Body of pancreas (tissue), 4 donors: ENCODE data around the gene MDH1. TPM values are rescaled to one million over a fixed set of nuclear protein-coding genes. Genes with fewer than 3 reads are reported as not detected.
"Not testable (repeated sequence)": the region's sequence is repeated elsewhere in the genome, so short reads cannot be mapped to it uniquely, and the experiment has no call there.

ENCODE experiments used
- ATAC-seq: fragments of 150-250 bp; one replicate; pipeline ENCODE4 v1.9.1; 2016
- DNase-seq, 4 donors: peaks; one replicate each; pipeline ENCODE4 v3.0.0-alpha.2; 2019
- H3K27ac ChIP-seq, 4 donors: fragments of 200-600 bp; sonication (generic); 1 replicate in 3 of 4; 2 replicates in 1 of 4; pipeline versions ENCODE4 v1.5.1 to v1.6.1; 2016 to 2019; ENCODE audit warnings: mild to moderate bottlenecking in 1 of 4, mixed read lengths in 1 of 4, moderate library complexity in 1 of 4
- H3K27me3 ChIP-seq, 2 donors: fragments of 200-600 bp; sonication (generic); one replicate each; pipeline ENCODE4 v1.6.0; 2016; ENCODE audit warnings: mild to moderate bottlenecking in 1 of 2
- H3K36me3 ChIP-seq, 2 donors: fragments of 200-600 bp; sonication (generic); replicated peaks in 1 of 2; 2 replicates each; pipeline ENCODE4 v1.5.1; 2016; ENCODE audit warnings: low read depth in 2 of 2; ENCODE audit not compliant: insufficient read depth in 1 of 2
- H3K4me1 ChIP-seq: fragments of 200-600 bp; sonication (generic); one replicate; pipeline ENCODE4 v1.6.0; 2016
- H3K4me3 ChIP-seq, 2 donors: fragments of 200-600 bp; sonication (generic); 1 replicate in 1 of 2; 2 replicates in 1 of 2; pipeline ENCODE4 v1.5.1; 2016 to 2019
- H3K9me3 ChIP-seq, 3 donors: fragments of 200-600 bp; sonication (generic); 1 replicate in 2 of 3; 2 replicates in 1 of 3; pipeline ENCODE4 v1.5.1; 2016
- POLR2A ChIP-seq, 3 donors: fragments of 450-650 bp; IDR thresholded peaks; one replicate each; pipeline ENCODE4 v1.6.1; 2016; ENCODE audit warnings: antibody characterized with exemption in 3 of 3, mild to moderate bottlenecking in 2 of 3
- WGBS, 2 donors: methylation state at CpG; one replicate each; pipeline ENCODE4 v1.1.5; 2017; 5-methylcytosine and 5-hydroxymethylcytosine counted together
- intact Hi-C: fragments of 100-400 bp; cut with DNase I; formaldehyde crosslinking; loops from one replicate; pipeline ENCODE4 v1.15.1; 2023
- total RNA-seq, 2 donors: library from RNA; depleted of rRNA; stranded (reverse); fragments of >200 nt; gene quantifications; one replicate each; pipeline ENCODE4 v1.1.0, GENCODE V29; 2016
- TF ChIP-seq, protein P1 (sequence below), 7 experiments: fragments of 450-650 bp in 4 of 7; fragments of 200-600 bp in 3 of 7; sonication (generic) in 3 of 7; IDR thresholded peaks; one replicate each; pipeline ENCODE4 v1.5.1; 2016 to 2019; ENCODE audit warnings: antibody characterized with exemption in 7 of 7

The MDH1 gene
- total RNA-seq, 2 donors from 2014 or later, result 61.2 to 93.9 TPM

DNA sequence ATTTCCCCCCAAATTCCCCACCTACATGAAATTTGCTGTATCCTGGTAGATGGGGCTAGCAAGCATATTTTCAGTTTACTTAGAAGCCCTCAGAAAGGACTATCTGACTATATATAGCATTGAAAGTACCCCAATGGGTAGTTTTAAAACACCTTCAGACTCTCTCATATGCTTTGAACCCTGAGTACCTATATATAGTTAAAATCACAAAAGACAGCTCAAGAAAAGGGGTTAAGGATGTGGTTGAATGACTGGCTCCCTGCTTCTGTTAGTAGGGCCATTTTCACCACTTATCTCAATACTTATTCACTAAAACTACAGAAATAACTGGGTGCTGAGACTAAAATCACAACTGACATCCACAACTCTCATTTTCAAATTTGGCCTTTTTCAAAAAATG lies 19.0 kb upstream of the MDH1 start:
- TF ChIP-seq, protein P1, sequence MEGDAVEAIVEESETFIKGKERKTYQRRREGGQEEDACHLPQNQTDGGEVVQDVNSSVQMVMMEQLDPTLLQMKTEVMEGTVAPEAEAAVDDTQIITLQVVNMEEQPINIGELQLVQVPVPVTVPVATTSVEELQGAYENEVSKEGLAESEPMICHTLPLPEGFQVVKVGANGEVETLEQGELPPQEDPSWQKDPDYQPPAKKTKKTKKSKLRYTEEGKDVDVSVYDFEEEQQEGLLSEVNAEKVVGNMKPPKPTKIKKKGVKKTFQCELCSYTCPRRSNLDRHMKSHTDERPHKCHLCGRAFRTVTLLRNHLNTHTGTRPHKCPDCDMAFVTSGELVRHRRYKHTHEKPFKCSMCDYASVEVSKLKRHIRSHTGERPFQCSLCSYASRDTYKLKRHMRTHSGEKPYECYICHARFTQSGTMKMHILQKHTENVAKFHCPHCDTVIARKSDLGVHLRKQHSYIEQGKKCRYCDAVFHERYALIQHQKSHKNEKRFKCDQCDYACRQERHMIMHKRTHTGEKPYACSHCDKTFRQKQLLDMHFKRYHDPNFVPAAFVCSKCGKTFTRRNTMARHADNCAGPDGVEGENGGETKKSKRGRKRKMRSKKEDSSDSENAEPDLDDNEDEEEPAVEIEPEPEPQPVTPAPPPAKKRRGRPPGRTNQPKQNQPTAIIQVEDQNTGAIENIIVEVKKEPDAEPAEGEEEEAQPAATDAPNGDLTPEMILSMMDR (IDR thresholded peaks at IDR 0.05), result no peak
- TF ChIP-seq POLR2A (IDR thresholded peaks at IDR 0.05), result no peak
- H3K36me3 ChIP-seq, result no peaks in the 10 kb centered on the region
- H3K4me1 ChIP-seq, result no peaks in the 10 kb centered on the region
- intact Hi-C loops, result no loop called here
- H3K4me3 ChIP-seq, result no peak overlapping the region
- no peak overlapping the region for H3K27ac ChIP-seq
- DNase-seq, result no peak
- H3K27me3 ChIP-seq, result no peaks in the 10 kb centered on the region
- no peaks in the 10 kb centered on the region for H3K9me3 ChIP-seq
- no peak for ATAC-seq

DNA sequence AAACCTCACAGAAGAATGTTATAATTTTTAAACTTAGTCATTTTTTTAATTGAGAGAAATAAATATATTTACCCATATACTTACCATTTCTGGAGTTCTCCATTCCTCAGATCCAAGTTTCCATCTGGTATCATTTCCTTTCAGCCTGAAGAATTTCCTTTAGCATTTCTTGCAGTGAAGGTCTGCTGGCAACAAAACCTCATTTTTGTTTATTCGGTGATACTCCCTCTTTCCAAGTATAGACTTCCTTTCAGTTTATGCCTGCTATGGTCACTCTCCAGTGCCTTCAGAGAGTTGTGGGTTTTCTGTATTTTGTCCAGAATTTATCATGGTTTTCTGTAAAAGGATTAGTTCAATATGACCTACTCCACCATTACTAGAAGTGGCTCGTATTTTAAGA lies 17.5 kb upstream of the MDH1 start:
- Histone ChIP-seq H3K27me3 (no peaks in the 10 kb centered on the region), H3K4me3 (no peak overlapping the region), H3K27ac (no peak overlapping the region), H3K4me1 (no peaks in the 10 kb centered on the region), H3K9me3 (no peaks in the 10 kb centered on the region), H3K36me3 (no peaks in the 10 kb centered on the region)
- TF ChIP-seq, protein P1 (IDR thresholded peaks at IDR 0.05), result no peak
- no peak for TF ChIP-seq POLR2A (IDR thresholded peaks at IDR 0.05)
- DNase-seq (no peak), ATAC-seq (no peak)
- intact Hi-C loops, result no loop called here
- WGBS, 2 donors, result 54 to 58% methylated on average over 2 of the region's 2 CpGs

DNA sequence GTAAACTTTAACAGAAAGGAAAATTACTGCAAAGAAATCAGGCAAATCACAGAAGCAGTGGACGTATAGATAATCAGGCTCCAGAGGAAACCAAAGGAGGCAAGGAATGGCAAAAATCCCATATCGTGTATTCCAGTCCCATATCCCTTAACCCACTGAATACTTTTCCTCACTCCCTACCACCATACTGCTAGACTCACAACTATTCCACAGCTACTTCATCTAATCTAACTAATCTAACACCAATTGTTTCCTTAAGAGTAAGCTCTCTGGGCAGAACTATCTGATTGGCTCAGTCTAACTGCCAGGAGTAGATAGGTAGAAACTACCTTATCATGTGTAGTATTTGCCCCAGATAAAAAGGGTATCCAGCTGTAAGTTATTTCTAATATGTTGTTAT lies 16.8 kb upstream of the MDH1 start:
- no peaks in the 10 kb centered on the region for H3K4me1 ChIP-seq
- H3K27me3 ChIP-seq, result no peaks in the 10 kb centered on the region
- H3K9me3 ChIP-seq, result no peaks in the 10 kb centered on the region
- no peak overlapping the region for H3K4me3 ChIP-seq
- no peaks in the 10 kb centered on the region for H3K36me3 ChIP-seq
- DNase-seq (no peak), ATAC-seq (no peak)
- 75 to 86% methylated on average over 2 of the region's 2 CpGs for WGBS, 2 donors
- TF ChIP-seq, protein P1 (IDR thresholded peaks at IDR 0.05), result no peak
- TF ChIP-seq POLR2A (IDR thresholded peaks at IDR 0.05), result no peak
- H3K27ac ChIP-seq, result no peak overlapping the region
- intact Hi-C loops, result no loop called here

DNA sequence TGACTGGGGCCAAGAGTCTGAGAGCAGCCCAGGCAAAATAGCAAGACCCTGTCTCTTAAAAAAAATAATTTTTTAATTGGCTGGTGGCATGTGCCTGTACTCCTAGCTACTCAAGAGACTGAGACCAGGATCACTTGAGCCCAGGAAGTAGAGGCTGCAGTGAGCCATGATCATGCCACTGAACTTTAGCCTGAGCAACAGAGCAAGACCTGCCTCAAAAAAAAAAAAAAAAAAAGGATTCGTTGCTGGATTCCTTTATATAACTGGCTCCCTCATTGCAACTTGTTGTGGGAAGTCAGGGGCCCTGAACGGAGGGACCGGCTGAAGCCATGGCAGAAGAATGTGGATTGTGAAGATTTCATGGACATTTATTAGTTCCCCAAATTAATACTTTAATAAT lies 15.7 kb upstream of the MDH1 start:
- H3K36me3 ChIP-seq, DNase-seq, H3K9me3 ChIP-seq, intact Hi-C loops, H3K4me1 ChIP-seq, H3K27ac ChIP-seq, H3K27me3 ChIP-seq, H3K4me3 ChIP-seq, ATAC-seq: not testable (repeated sequence)
- WGBS, 2 donors, result 91 to 95% methylated on average over 3 of the region's 3 CpGs

DNA sequence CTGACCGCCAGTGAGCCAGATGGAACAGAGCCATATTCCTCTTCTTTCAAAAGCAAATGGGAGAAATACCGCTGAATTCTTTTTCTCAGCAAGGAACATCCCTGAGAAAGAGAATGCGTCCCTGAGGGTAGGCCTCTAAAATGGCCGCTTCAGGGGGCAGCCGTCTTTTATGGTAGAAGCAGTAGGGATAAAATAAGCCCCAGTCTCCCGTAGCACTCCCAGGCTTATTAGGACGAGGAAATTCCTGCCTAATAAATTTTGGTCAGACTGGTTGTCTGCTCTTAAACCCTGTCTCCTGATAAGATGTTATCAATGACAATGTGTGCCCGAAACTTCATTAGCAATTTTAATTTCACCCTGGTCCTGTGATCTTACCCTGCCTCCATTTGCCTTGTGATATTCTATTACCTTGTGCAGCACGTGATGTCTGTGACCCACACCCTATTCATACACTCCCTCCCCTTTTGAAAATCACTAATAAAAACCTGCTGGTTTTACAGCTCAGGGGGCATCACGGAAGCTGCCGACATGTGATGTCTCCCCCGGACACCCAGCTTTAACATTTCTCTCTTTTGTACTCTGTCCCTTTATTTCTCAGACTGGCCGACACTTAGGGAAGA lies 14.9 kb upstream of the MDH1 start:
- WGBS, 2 donors, result 96 to 97% methylated on average over 13 of the region's 13 CpGs
- H3K4me3 ChIP-seq, DNase-seq, H3K9me3 ChIP-seq, H3K27me3 ChIP-seq, H3K27ac ChIP-seq, H3K36me3 ChIP-seq, intact Hi-C loops, H3K4me1 ChIP-seq, ATAC-seq: not testable (repeated sequence)

DNA sequence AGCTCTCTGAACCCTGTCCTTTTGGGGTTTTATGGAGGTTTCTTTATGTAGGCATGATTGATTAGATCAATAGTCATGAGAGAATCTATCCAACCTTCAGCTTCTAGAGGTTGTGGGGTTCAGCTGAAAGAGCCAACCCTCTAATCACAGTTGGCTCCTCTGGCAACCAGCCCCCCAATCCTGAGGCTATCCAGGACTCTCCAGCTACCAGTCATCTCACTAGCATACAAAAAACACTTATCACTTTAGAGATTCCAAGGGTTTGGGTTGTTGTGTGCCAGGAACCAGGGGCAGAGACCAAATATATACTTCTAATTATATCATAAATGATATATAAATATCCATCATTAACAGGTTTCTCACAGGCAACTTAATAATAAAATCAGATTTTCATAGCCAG lies 12.2 kb upstream of the MDH1 start:
- Histone ChIP-seq H3K9me3 (no peaks in the 10 kb centered on the region), H3K4me3 (no peak overlapping the region), H3K27me3 (no peaks in the 10 kb centered on the region), H3K4me1 (peaks cover 9% of the 10 kb centered on the region), H3K27ac (no peak overlapping the region), H3K36me3 (no peaks in the 10 kb centered on the region)
- ATAC-seq, result no peak
- TF ChIP-seq, protein P1 (IDR thresholded peaks at IDR 0.05), result no peak
- TF ChIP-seq POLR2A (IDR thresholded peaks at IDR 0.05), result no peak
- intact Hi-C loops, result no loop called here
- no peak for DNase-seq
